ENCODE data around the gene CRACDL. TPM values are rescaled to one million over a fixed set of nuclear protein-coding genes. Genes with fewer than 3 reads are reported as not detected.
A peak's percentile ranks its signal among the peaks of the same experiment; 100 is the strongest.

Gene CRACDL
- total RNA-seq, 1 donor from 2014 or later: 17.8 TPM

DNA sequence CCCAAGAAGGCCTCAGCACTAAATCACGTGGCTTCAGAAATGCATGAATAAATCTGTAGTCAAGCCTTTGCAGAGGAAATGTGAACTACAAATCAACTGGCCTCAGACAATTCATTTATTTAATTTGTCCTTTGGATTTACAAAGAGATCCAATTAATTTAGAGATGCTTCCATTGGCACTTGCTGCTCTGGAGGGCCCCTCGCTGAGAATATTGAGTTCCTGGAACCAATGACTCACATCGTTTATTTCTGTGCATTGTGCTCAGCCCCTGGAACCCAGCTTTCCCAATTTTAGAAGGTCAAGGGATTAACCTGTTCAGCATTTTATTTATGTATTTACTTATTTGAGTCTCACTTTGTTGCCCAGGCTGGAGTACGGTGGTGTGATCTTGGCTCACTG lies 157.9 kb downstream of the CRACDL start:
- Histone ChIP-seq H3K36me3 (no peaks in the 10 kb centered on the region), H3K27ac (no peak overlapping the region), H3K4me3 (no peak overlapping the region), H3K4me1 (peaks cover 9% of the 10 kb centered on the region), H3K27me3 (ENCODE audit: low read depth) (no peaks in the 10 kb centered on the region), H3K9me3 (peaks cover 14% of the 10 kb centered on the region)
- intact Hi-C loops (cut with DNase I): no loop called here
- ATAC-seq: no peak
- TF ChIP-seq, protein P1, sequence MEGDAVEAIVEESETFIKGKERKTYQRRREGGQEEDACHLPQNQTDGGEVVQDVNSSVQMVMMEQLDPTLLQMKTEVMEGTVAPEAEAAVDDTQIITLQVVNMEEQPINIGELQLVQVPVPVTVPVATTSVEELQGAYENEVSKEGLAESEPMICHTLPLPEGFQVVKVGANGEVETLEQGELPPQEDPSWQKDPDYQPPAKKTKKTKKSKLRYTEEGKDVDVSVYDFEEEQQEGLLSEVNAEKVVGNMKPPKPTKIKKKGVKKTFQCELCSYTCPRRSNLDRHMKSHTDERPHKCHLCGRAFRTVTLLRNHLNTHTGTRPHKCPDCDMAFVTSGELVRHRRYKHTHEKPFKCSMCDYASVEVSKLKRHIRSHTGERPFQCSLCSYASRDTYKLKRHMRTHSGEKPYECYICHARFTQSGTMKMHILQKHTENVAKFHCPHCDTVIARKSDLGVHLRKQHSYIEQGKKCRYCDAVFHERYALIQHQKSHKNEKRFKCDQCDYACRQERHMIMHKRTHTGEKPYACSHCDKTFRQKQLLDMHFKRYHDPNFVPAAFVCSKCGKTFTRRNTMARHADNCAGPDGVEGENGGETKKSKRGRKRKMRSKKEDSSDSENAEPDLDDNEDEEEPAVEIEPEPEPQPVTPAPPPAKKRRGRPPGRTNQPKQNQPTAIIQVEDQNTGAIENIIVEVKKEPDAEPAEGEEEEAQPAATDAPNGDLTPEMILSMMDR (IDR thresholded peaks at IDR 0.05): no peak
- no peak for DNase-seq

DNA sequence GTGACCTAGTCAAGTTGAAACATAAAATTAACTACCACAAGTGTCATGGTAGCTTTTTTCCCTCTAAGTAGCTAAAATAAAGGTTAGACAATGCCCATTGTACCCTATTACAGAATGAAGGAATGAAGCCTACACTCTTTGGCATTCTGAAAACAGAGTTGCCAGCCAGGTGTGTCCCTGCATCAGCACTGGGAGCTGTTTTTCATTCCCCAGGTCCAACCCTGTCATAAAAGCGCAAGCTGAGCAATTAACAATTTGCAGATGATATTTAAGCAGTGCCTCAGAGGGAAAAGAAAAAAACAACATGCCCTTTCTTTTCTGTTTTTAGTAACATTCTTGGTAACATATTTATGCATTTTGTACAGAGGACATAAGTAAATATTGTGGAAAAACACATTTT lies 158.3 kb downstream of the CRACDL start:
- H3K36me3 ChIP-seq: no peaks in the 10 kb centered on the region
- H3K27me3 ChIP-seq (ENCODE audit: low read depth): no peaks in the 10 kb centered on the region
- ATAC-seq: no peak
- H3K4me3 ChIP-seq: no peak overlapping the region
- peaks cover 13% of the 10 kb centered on the region for H3K9me3 ChIP-seq
- H3K27ac ChIP-seq: no peak overlapping the region
- intact Hi-C loops (cut with DNase I): no loop called here
- TF ChIP-seq, protein P1 (IDR thresholded peaks at IDR 0.05): no peak
- no peak for DNase-seq
- H3K4me1 ChIP-seq: peaks cover 13% of the 10 kb centered on the region

DNA sequence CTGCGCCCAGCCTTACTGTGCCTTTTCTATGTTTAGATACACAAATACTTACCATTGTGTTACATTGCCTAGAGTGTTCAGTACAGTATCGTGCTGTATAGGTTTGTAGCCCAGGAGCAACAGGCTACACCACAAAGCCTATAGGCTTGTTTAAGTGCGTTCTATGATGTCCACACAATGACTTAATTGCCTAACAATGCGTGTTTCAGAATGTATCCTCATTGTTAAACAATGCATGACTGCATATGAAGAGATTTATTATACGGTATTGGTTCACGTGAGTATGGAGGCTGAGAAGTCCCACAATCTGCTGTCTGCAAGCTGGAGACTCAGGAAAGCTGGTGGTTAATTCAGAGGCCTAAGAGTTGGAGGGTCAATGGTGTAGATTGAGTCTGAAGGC lies 158.9 kb downstream of the CRACDL start:
- Histone ChIP-seq H3K27me3 (ENCODE audit: low read depth) (no peaks in the 10 kb centered on the region), H3K36me3 (no peaks in the 10 kb centered on the region), H3K4me3 (no peak overlapping the region), H3K9me3 (peaks cover 7% of the 10 kb centered on the region), H3K4me1 (peaks cover 20% of the 10 kb centered on the region), H3K27ac (no peak overlapping the region)
- DNase-seq: no peak
- intact Hi-C loops (cut with DNase I): no loop called here
- no peak for ATAC-seq
- TF ChIP-seq, protein P1 (IDR thresholded peaks at IDR 0.05): no peak

DNA sequence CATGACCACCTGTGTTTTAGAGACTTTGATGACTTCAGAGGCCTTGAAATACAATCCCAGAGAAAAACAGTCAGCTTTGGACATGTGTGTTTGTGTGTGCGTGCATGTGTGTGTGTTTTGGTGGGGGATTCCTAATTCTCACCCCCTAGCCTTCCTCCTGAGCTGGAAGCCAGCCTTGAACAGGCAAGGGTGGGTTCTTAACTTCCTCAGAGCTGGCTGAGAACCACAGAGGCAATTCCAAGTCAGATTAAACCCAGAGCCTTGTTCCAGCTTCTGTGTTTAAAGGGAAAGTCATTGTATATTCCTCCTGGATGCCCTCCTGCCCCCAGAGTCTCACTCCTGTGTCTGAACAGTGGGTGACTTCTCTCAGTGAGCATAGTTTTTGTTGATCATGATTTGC lies 159.9 kb downstream of the CRACDL start:
- no peak for ATAC-seq
- Histone ChIP-seq H3K9me3 (no peaks in the 10 kb centered on the region), H3K4me1 (peaks cover 29% of the 10 kb centered on the region), H3K4me3 (no peak overlapping the region), H3K27ac (peak overlapping the region; percentile 46), H3K27me3 (ENCODE audit: low read depth) (no peaks in the 10 kb centered on the region), H3K36me3 (no peaks in the 10 kb centered on the region)
- DNase-seq: no peak
- intact Hi-C loops (cut with DNase I): no loop called here
- TF ChIP-seq, protein P1 (IDR thresholded peaks at IDR 0.05): no peak

DNA sequence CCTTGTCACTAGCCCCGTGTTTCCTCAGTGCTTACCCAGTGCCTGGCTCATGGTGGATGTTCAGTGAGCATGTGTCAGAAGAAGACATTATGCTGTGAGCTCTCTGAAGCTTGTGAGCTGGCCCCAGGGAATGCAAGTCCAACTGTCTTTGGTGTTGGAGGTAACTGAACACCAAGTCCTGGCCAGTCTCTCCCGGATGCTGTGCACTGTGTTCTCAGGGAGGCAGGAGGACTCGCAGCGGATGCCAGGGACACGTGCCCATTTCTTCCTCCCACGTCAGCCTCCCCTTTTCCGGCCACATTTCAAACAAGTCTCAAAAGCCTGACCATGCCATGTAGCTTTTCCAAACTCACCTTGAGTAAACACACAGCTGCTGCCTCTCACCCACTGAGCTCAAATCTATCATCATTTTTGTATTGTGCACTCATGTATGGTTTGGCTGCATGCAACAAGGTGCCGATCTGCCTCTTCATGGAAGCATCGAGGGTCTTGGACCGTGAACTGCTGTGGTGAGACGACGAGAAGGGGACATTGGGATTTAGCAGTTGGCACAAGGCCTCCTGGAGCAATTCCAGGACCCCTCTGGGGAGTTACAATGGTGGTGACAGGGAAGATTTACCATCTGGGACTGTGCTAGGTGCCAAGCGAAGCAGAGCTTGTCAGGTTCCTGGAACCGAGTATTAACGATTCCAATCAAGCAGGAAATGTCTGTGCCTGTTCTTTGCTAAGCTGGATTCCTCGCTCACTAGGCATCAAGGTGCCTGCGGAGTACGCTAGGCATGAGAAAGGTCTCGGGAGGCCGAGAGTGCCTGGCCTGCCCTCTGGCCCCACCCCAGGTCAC lies 160.7 kb downstream of the CRACDL start:
- Histone ChIP-seq H3K4me1 (peaks cover 30% of the 10 kb centered on the region), H3K9me3 (no peaks in the 10 kb centered on the region), H3K4me3 (no peak overlapping the region), H3K27me3 (ENCODE audit: low read depth) (no peaks in the 10 kb centered on the region), H3K36me3 (no peaks in the 10 kb centered on the region), H3K27ac (peak overlapping the region; percentile 54)
- ATAC-seq (peak in 1 of 2 donors; percentile 41), DNase-seq (no peak)
- intact Hi-C loops (cut with DNase I): no loop called here
- TF ChIP-seq, protein P1 (IDR thresholded peaks at IDR 0.05): no peak

All from lower lobe of right lung (tissue), 2 donors.